Endothelial cell of umbilical vein (primary cell): ENCODE measurements around the gene LRRC17. TPM values are rescaled to one million over a fixed set of nuclear protein-coding genes. Genes with fewer than 3 reads are reported as not detected.

Source experiments
- BruUV-seq: library from RNA; stranded (reverse); fragments of 400-500 nt; replicated peaks from 2 replicates; lab custom pipeline; 2021; lab: Mats Ljungman, UMichigan
- CTCF ChIA-PET: fragments of 300-600, 350-600 bp; sonication (Branson Sonifier 250); formaldehyde crosslinking; loops from one replicate; lab custom pipeline; 2021; ENCODE audit warnings: antibody characterized with exemption, inconsistent platforms; lab: Charles Lee
- POLR2A ChIA-PET: fragments of 300-600, 350-600 bp; sonication (Branson Sonifier 250); formaldehyde crosslinking; loops from one replicate; lab custom pipeline; 2021; ENCODE audit warnings: antibody characterized with exemption, inconsistent platforms; lab: Charles Lee
- DNase-seq: peaks from one replicate; pipeline ENCODE4 v3.0.0-alpha.2; 2011; ENCODE audit warnings: low read depth, low spot score
- FAIRE-seq: peaks from 2 replicates; lab custom pipeline; 2011; peaks lifted over from hg19 to GRCh38; lab: Jason Lieb, UNC
- H2AFZ ChIP-seq: 2 replicates; pipeline ENCODE4 v1.6.0; 2012; ENCODE audit warnings: low read depth, low read length, control low read depth, inconsistent platforms
- H3K27ac ChIP-seq: 2 replicates; pipeline ENCODE4 v1.5.1; 2011; ENCODE audit warnings: low read depth, mild to moderate bottlenecking, control low read depth, low read length, moderate library complexity; ENCODE audit not compliant: insufficient read depth
- H3K27me3 ChIP-seq, 2 experiments: 2 replicates each; pipeline versions ENCODE4 v1.6.0 to v1.6.1; 2011; ENCODE audit warnings: low read length in 2 of 2, mixed read lengths in 1 of 2; ENCODE audit not compliant: control insufficient read depth in 2 of 2, insufficient read depth in 2 of 2
- H3K36me3 ChIP-seq, 2 experiments: 2 replicates in 1 of 2; 3 replicates in 1 of 2; pipeline ENCODE4 v1.5.1; 2011; ENCODE audit warnings: low read length in 2 of 2, mild to moderate bottlenecking in 1 of 2, moderate library complexity in 1 of 2; ENCODE audit not compliant: control insufficient read depth in 2 of 2, insufficient read depth in 2 of 2; ENCODE audit errors: extremely low read depth in 1 of 2
- H3K4me1 ChIP-seq: 3 replicates; pipeline ENCODE4 v1.5.1; 2011; ENCODE audit warnings: mild to moderate bottlenecking, low read length; ENCODE audit not compliant: control insufficient read depth, insufficient read depth; ENCODE audit errors: extremely low read depth
- H3K4me2 ChIP-seq: 2 replicates; pipeline ENCODE4 v1.6.1; 2011; ENCODE audit warnings: low read length, control low read depth, mixed read lengths; ENCODE audit not compliant: insufficient read depth
- H3K4me3 ChIP-seq, 3 experiments: fragments of 200-600 bp in 1 of 3; sonication (generic), shearing (Covaris generic) in 1 of 3; replicated peaks in 1 of 3; 2 replicates each; pipeline ENCODE4 v1.5.1; 2011 to 2016; ENCODE audit warnings: control low read depth in 3 of 3, low read length in 3 of 3, mild to moderate bottlenecking in 2 of 3, inconsistent platforms in 1 of 3, low read depth in 1 of 3, moderate library complexity in 1 of 3; ENCODE audit not compliant: insufficient read depth in 1 of 3
- H3K79me2 ChIP-seq: 2 replicates; pipeline ENCODE4 v1.6.0; 2012; ENCODE audit warnings: low read length, inconsistent platforms; ENCODE audit not compliant: control insufficient read depth, insufficient read depth
- H3K9ac ChIP-seq: replicated peaks from 2 replicates; pipeline ENCODE3; 2011; ENCODE audit warnings: low read length, control low read depth; ENCODE audit not compliant: insufficient read depth; ENCODE audit errors: extremely low read depth
- H3K9me1 ChIP-seq: replicated peaks from 3 replicates; pipeline ENCODE4 v1.6.0; 2011; ENCODE audit warnings: mild to moderate bottlenecking, low read length; ENCODE audit not compliant: control insufficient read depth, insufficient read depth; ENCODE audit errors: extremely low read depth
- H3K9me3 ChIP-seq: replicated peaks from 2 replicates; pipeline ENCODE4 v1.5.1; 2012; ENCODE audit warnings: low read length, inconsistent platforms; ENCODE audit not compliant: control insufficient read depth, insufficient read depth
- H4K20me1 ChIP-seq: replicated peaks from 2 replicates; pipeline ENCODE3; 2011; ENCODE audit warnings: mild to moderate bottlenecking, low read length; ENCODE audit not compliant: control insufficient read depth, insufficient read depth; ENCODE audit errors: extremely low read depth
- EZH2 ChIP-seq: IDR thresholded peaks from 2 replicates; pipeline ENCODE4 v1.6.1; 2012; ENCODE audit warnings: borderline replicate concordance, low read depth, mild to moderate bottlenecking, moderate library complexity, low read length, inconsistent platforms; ENCODE audit not compliant: severe bottlenecking
- FOS ChIP-seq: IDR thresholded peaks from 2 replicates; pipeline ENCODE4 v1.6.1; 2011; ENCODE audit warnings: mild to moderate bottlenecking, low read length, moderate library complexity, borderline replicate concordance; ENCODE audit not compliant: insufficient read depth
- GATA2 ChIP-seq: IDR thresholded peaks from 2 replicates; pipeline ENCODE4 v1.7.0; 2011; ENCODE audit warnings: low read depth, mild to moderate bottlenecking, moderate library complexity, mixed read lengths, low read length; ENCODE audit not compliant: insufficient read length, insufficient read depth
- JUN ChIP-seq: IDR thresholded peaks from 2 replicates; pipeline ENCODE4 v1.6.1; 2011; ENCODE audit warnings: borderline replicate concordance, low read depth; ENCODE audit not compliant: insufficient read length, insufficient read depth
- MAX ChIP-seq: IDR thresholded peaks from 2 replicates; pipeline ENCODE4 v1.6.1; 2011; ENCODE audit not compliant: insufficient read depth, insufficient read length
- MYC ChIP-seq: IDR thresholded peaks from one replicate; pipeline ENCODE4 v1.6.1; 2011; ENCODE audit warnings: mild to moderate bottlenecking, low read depth, low read length
- POLR2A ChIP-seq: IDR thresholded peaks from 2 replicates; pipeline ENCODE4 v1.6.1; 2012; ENCODE audit warnings: low read depth, mild to moderate bottlenecking, control low read depth, low read length
- POLR2AphosphoS5 ChIP-seq: IDR thresholded peaks from 2 replicates; pipeline ENCODE4 v1.6.1; 2012; ENCODE audit warnings: low read depth, mild to moderate bottlenecking, control low read depth, low read length, moderate library complexity; ENCODE audit not compliant: insufficient read depth
- dilution Hi-C: fragments of 300-500 bp; cut with MboI; formaldehyde crosslinking; loops from one replicate; pipeline ENCODE4 v1.15.0; 2019; ENCODE audit warnings: low sequenced_read_pairs; ENCODE audit not compliant: extremely low pct_ligation_motif_present
- intact Hi-C: fragments of 100-400 bp; cut with micrococcal nuclease; formaldehyde crosslinking; loops from one replicate; pipeline ENCODE4 v1.10.0; 2022
- polyA plus RNA-seq, 4 experiments: library from polyadenylated mRNA; depleted of rRNA in 3 of 4; stranded (reverse) in 3 of 4; unstranded in 1 of 4; fragments of >200 nt; gene quantifications; 2 replicates each; pipeline versions ENCODE4 v1.2.1 to v1.2.3, GENCODE V29; 2011 to 2012; ENCODE audit warnings: missing spikeins in 1 of 4
- total RNA-seq: library from RNA; stranded (reverse); gene quantifications from 2 replicates; pipeline ENCODE4 v1.2.3, GENCODE V29; 2021
- TF ChIP-seq, protein P1 (sequence below), 2 donors: IDR thresholded peaks; 1 replicate in 1 of 2; 2 replicates in 1 of 2; pipeline ENCODE4 v1.5.1; 2011; ENCODE audit warnings: low read length in 2 of 2, mild to moderate bottlenecking in 2 of 2, moderate library complexity in 2 of 2, control low read depth in 1 of 2, inconsistent platforms in 1 of 2, low read depth in 1 of 2; ENCODE audit not compliant: insufficient read depth in 1 of 2; ENCODE audit errors: extremely low read depth in 1 of 2

Gene LRRC17
- total and polyA plus RNA-seq, 2 donors (not counting 3 experiments of a cell fraction or from before 2014, with no cell fraction given), result 22.7 to 33.7 TPM

GRCh38 chr7:102914585-102914984, 1.8 kb downstream of the LRRC17 start:
- no TSS peak for BruUV-seq
- ChIA-PET CTCF (no interaction called here), POLR2A (no interaction called here)
- no peak overlapping the region for H3K4me2 ChIP-seq
- no peaks in the 10 kb centered on the region for H3K9me3 ChIP-seq
- H3K9me1 ChIP-seq, result no peaks in the 10 kb centered on the region
- H3K4me1 ChIP-seq, result peaks cover 20% of the 10 kb centered on the region
- H4K20me1 ChIP-seq, result no peaks in the 10 kb centered on the region
- intact Hi-C loops (no loop called here), dilution Hi-C loops (no loop called here)
- no peak overlapping the region for H3K27ac ChIP-seq
- no peak for DNase-seq
- H3K36me3 ChIP-seq, result no peaks in the 10 kb centered on the region
- H3K27me3 ChIP-seq, result no peaks in the 10 kb centered on the region
- no peak overlapping the region for H3K4me3 ChIP-seq
- no peak overlapping the region for H3K9ac ChIP-seq
- TF ChIP-seq POLR2AphosphoS5, result no peak
- no peak for TF ChIP-seq GATA2
- TF ChIP-seq, protein P1, sequence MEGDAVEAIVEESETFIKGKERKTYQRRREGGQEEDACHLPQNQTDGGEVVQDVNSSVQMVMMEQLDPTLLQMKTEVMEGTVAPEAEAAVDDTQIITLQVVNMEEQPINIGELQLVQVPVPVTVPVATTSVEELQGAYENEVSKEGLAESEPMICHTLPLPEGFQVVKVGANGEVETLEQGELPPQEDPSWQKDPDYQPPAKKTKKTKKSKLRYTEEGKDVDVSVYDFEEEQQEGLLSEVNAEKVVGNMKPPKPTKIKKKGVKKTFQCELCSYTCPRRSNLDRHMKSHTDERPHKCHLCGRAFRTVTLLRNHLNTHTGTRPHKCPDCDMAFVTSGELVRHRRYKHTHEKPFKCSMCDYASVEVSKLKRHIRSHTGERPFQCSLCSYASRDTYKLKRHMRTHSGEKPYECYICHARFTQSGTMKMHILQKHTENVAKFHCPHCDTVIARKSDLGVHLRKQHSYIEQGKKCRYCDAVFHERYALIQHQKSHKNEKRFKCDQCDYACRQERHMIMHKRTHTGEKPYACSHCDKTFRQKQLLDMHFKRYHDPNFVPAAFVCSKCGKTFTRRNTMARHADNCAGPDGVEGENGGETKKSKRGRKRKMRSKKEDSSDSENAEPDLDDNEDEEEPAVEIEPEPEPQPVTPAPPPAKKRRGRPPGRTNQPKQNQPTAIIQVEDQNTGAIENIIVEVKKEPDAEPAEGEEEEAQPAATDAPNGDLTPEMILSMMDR (IDR thresholded peaks at IDR 0.05; ENCODE audit: extremely low read depth in 1 of 2, insufficient read depth in 1 of 2, low read depth in 1 of 2, low read length in 2 of 2), result no peak
- no peak for TF ChIP-seq MYC
- no peak for TF ChIP-seq EZH2
- TF ChIP-seq POLR2A, result no peak
- no peak for TF ChIP-seq MAX
- TF ChIP-seq JUN, result no peak
- no peak for TF ChIP-seq FOS
- H3K79me2 ChIP-seq, result no peaks in the 10 kb centered on the region
- no peak for FAIRE-seq
- H2AFZ ChIP-seq, result no peak overlapping the region
